NCI-H82 (cell line): ENCODE results near the gene SLC35F5.
"Not testable (repeated sequence)": the region's sequence is repeated elsewhere in the genome, so short reads cannot be mapped to it uniquely, and the experiment has no call there.

Experiments used
- DNase-seq: peaks from one replicate; lab custom pipeline; 2025; lab: John Stamatoyannopoulos, UW

Gene SLC35F5

DNA sequence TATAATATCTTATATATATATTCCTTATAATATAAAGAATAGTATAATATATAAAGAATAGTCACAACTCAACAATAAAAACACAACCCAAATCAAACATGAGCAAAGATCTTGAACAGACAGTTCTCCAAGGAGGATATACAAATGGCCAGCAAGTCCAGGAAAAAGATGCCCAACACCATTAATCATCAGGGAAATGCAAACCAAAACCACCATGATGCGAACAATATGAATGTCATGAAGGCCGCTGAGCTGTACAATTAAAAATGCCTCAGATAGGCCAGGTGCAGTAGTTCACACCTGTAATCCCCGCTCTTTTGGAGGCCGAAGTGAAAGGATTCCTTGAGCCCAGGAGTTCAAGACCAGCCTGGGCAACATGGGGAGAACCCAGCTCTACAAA is 58.9 kb downstream of the SLC35F5 start:
- no peak for DNase-seq

DNA sequence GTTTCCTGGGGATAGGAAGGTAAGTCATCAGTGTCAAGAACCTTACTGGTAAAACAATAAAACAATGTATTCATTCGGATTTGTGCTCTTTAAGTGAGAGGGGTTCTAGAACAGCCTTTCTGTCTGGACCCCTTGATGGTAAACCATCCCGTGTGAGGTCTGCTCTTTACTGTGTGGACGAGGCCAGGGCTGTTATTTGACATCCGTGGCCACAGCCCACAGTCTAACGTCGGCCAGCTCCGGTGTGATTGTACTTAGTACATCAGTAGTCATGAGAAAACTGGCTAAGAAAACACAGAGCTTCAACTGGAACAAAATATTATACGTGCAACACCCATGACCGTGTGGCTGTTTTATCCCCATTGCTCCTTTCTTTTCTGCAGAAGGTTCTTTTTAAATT is 62.0 kb downstream of the SLC35F5 start:
- DNase-seq, result no peak

DNA sequence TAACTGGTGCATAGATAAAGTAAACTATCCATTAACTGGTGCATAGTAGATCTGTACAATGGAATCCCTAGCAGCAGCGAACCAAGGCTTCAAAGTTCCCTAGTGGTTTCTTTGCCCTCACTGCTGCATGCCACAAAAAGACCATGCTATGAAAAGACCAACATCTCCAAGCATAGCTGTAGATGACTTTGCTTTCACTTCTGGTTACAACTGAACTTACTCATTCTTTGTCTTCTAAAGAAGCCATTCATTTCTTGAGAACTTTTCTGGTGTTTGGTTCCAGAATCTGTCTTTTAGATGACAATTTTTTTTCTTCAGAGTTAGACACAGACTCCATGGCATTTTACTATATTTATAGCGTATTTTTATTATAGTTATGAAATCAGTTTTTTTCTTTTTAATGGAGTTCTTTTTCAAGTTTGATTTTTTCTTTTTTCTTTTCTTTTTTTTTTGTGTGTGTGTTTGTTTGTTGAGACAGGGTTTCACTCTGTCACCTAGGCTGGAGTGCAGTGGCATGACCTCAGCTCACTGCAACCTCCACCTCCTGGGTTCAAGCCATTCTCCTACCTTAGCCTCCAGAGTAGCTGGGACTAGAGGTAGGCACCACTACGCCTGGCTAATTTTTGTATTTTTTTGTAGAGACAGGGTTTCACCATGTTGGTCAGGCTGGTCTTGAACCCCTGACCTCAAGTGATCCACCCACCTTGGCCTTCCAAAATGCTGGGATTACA is 63.6 kb downstream of the SLC35F5 start:
- no peak for DNase-seq

GRCh38 chr2:113690871-113691270 is 65.6 kb downstream of the SLC35F5 start:
- not testable (repeated sequence) for DNase-seq

- no peak for DNase-seq
These were observed 69.9 kb downstream of the SLC35F5 start for GRCh38 chr2:113686537-113686936.

DNA sequence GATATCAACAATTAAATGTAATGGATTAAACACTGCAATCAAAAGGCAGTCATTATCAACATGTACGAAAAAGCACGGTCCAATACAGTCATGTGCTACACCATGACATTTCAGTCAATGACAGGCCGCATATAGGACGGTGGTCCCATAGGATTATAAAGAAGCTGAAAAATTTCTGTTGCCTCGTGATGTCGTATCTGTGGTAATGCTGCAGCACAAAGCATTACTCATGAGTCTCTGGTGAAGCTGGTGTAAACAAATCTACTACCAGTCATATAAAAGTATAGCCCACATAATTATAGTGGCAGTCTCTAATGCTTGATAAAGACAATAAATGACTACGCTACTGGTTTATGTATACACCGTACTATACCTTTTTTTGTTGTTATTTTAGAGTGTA is 71.0 kb downstream of the SLC35F5 start:
- no peak for DNase-seq

- DNase-seq, result no peak
These were observed 77.0 kb downstream of the SLC35F5 start for GRCh38 chr2:113679457-113679856.

DNA sequence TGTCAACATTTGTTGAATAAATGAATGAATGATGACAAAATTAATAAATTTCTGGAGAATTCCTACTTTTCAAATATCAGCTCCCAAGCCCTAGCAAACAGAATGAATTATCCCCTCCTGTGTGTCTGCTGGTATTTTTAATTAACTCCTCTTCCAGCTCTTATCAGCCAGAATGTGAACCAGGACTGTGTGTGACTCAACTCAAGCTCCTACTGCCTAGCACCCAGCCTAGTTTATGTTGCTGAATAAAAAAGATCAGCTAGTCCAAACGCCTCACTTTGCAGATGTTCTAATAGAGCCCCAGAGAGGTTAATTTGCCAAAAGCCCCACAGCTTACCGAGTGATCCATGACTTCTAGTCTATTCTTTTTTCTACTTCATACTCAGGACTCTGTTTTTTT is 79.1 kb downstream of the SLC35F5 start:
- DNase-seq, result no peak

DNA sequence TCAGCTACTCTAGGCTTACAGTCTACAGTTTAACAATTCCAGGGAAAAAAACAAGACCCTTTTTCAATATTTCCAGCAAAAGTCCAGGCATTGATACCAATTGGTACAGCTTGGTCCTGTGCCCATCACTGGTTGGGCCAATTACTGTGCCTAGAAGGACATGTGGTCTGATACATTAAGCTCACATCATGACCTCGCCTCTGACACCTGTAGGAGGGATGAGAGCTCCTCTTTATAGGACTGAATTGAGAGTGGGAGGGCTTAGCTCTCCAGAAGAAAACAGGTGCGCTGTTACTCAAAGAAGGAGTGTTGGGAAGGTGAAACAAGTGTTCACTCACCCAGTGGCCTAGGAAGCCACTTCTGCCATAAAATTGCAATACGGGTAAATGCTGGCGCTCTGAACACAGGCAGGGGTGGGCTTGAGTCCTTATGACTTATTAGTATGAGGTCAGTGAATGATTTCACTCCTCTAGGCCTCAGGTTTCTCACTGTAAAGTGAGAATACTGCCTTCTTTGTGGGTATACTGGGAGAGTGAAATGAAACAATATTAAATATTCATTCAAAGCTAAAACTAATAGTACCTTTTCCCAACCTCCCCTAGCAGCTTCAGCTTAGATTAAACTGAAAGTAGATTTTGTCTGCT is 79.7 kb downstream of the SLC35F5 start:
- DNase-seq, result no peak

- DNase-seq, result no peak
These were observed 80.6 kb downstream of the SLC35F5 start for GRCh38 chr2:113675875-113676274.

DNA sequence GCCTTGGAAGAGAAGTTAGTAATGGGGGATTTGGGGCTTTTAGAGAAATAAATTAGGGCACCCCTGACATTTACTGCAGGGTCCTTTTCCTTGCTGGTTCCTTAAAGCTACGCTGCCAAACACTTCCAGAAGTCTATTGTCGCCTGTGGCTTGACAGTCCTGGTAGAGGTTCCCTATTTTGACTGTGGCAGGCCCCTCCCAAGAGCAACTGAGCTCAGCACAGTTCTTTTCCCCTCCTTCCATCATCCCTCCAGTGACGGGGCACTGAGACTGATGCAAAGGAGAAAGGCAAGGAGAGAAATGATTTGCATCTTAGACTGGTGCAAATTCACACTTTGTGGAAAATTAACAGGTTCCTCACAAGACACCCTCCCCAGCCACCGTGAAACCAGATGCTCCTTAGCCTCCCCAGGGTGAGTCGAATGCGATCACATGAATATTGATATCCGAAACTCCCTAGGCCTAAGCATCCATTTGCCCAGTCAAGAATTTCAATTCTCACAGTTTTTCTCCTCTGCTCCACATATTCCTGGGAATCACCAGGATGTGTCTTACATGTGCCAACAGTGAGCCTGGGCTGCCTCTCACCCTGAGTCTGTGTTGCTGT is 84.0 kb downstream of the SLC35F5 start:
- no peak for DNase-seq

DNA sequence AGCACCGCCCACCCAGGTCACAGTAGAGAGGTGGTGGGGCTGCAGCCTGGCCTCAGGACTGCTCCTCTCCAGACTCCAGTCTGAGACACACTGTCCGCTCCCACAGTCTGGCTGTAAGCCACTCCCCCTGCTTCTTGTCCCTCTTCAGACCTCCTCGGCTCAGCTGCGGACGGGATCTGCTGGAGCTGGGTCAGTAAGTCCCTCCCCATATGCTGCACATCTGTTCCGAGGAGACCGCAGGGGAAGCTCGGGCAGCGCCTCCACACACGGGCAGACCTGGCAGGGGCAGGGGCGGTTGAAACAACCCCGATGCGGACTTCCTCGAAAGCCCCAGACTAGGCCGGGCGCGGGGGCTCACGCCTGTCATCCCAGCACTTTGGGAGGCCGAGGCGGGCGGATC is 87.4 kb downstream of the SLC35F5 start:
- DNase-seq, result peak; percentile 97

- DNase-seq, result not testable (repeated sequence)
These were observed 91.5 kb downstream of the SLC35F5 start for GRCh38 chr2:113664761-113665533.

DNA sequence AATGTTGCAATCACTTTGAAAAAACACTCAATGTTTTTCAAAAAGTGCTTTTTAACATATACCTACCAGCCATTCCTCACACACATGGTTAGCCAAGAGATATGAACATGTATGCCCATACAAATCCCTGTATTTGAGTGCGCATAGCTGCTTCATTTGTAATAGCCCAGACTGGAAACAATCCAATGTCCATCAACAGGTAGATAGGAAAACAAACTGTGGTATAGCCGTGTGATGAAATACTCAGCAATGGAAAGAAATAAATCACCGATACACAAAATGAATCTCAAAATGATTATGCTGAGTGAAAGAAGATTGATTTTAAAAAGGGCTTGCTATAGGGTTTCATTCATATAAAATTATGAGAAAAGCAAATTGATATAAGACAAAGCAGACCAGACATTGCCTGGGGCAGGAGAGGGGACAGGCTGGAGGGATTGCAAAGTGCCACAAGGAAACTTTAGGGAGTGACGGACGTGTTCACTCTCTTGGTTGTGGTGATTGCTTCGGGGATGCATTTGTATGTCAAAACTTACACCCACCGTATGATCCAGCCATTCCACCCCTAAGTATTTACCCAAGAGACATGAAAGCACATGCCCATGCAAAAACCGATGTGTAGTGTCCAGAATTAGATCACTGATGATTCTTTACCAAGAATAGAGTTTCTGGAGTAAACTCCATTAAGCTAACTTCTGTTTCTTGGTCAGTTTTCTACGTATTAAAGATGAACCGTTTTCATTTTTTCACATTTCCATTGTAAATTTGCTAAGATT is 93.0 kb downstream of the SLC35F5 start:
- DNase-seq, result not testable (repeated sequence)
